CD4-positive, alpha-beta T cell treated with Interleukin-15 for 4 hours (primary cell): ENCODE measurements around the gene TTLL7.

Experiments
- DNase-seq: peaks from one replicate; pipeline ENCODE4 v3.0.0-alpha.2; 2020; ENCODE audit warnings: low spot score

Gene TTLL7

GRCh38 chr1:83864991-83865390 is 133.9 kb downstream of the TTLL7 start:
- no peak for DNase-seq

- DNase-seq: peak; percentile 64
Measured at GRCh38 chr1:83860490-83861221, 138.3 kb downstream of the TTLL7 start.

GRCh38 chr1:83857716-83858115 is 141.2 kb downstream of the TTLL7 start:
- no peak for DNase-seq

- DNase-seq: no peak
Measured at GRCh38 chr1:83857103-83857502, 141.8 kb downstream of the TTLL7 start.

GRCh38 chr1:83856381-83856780 is 142.6 kb downstream of the TTLL7 start:
- DNase-seq: no peak

GRCh38 chr1:83854456-83854855 is 144.5 kb downstream of the TTLL7 start:
- DNase-seq: no peak

- DNase-seq: no peak
Measured at GRCh38 chr1:83850834-83851233, 148.1 kb downstream of the TTLL7 start.

GRCh38 chr1:83849191-83850061 is 149.5 kb downstream of the TTLL7 start:
- no peak for DNase-seq

- DNase-seq: no peak
Measured at GRCh38 chr1:83846138-83846537, 152.8 kb downstream of the TTLL7 start.

- no peak for DNase-seq
Measured at GRCh38 chr1:83845437-83846071, 153.4 kb downstream of the TTLL7 start.

GRCh38 chr1:83844546-83844945 is 154.4 kb downstream of the TTLL7 start:
- no peak for DNase-seq

GRCh38 chr1:83839566-83840173 is 159.3 kb downstream of the TTLL7 start:
- DNase-seq: no peak

- no peak for DNase-seq
Measured at GRCh38 chr1:83838573-83838972, 160.4 kb downstream of the TTLL7 start.

GRCh38 chr1:83836543-83836942 is 162.4 kb downstream of the TTLL7 start:
- no peak for DNase-seq

GRCh38 chr1:83834621-83835264 is 164.2 kb downstream of the TTLL7 start:
- no peak for DNase-seq

GRCh38 chr1:83832194-83832593 is 166.7 kb downstream of the TTLL7 start:
- DNase-seq: no peak

- no peak for DNase-seq
Measured at GRCh38 chr1:83829106-83829505, 169.8 kb downstream of the TTLL7 start.

- DNase-seq: no peak
Measured at GRCh38 chr1:83828456-83828855, 170.5 kb downstream of the TTLL7 start.

- DNase-seq: no peak
Measured at GRCh38 chr1:83827741-83828140, 171.2 kb downstream of the TTLL7 start.

- DNase-seq: no peak
Measured at GRCh38 chr1:83822208-83822607, 176.7 kb downstream of the TTLL7 start.

- no peak for DNase-seq
Measured at GRCh38 chr1:83819436-83819835, 179.5 kb downstream of the TTLL7 start.

GRCh38 chr1:83818916-83819315 is 180.0 kb downstream of the TTLL7 start:
- no peak for DNase-seq
